COLO829 (cell line): ENCODE measurements around the gene PKP3.
"Not testable (repeated sequence)": the region's sequence is repeated elsewhere in the genome, so short reads cannot be mapped to it uniquely, and the experiment has no call there.

Experiments used
- DNase-seq: peaks from one replicate; pipeline ENCODE4 v3.0.0; 2012; ENCODE audit warnings: low spot score

The PKP3 gene

DNA sequence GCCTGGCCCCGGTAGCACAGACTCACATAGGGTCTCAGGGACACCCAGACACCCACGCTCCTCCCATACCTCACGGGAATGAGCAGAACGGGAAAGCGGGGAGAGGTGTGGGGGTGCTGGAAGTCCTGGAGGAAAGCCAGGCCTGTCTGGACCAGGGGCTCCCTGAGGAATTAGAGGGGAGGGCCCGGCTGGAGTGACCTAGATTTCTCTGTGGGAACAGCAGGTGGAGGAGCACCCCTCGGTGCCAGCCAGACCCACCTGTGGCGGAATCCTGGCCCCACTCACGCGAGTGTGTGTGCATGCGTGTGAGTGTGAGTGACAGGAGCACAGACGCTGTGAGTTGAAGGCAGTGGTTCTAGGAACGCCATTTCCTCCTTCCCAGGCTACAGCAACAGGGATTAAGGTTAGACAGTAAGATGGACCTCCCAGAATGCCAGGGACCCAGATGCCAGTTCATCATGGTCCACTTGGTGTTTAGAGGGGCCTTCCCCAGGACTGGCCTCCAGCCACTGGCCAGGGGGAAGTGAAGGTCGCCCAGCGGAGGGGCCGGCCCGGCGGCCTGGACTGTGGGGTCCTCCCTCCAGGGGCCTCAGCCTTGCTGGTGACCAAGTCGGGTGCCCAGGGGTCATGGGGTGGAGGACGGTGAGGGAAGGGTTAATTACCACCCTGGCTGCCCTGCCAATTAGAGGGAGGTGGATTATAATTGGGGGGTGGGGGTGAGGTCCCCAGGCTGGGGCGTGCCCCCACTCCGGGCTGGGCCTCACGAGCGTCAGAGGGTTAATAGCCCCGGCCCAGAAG, 1.0 kb downstream of the PKP3 start:
- DNase-seq: no peak

DNA sequence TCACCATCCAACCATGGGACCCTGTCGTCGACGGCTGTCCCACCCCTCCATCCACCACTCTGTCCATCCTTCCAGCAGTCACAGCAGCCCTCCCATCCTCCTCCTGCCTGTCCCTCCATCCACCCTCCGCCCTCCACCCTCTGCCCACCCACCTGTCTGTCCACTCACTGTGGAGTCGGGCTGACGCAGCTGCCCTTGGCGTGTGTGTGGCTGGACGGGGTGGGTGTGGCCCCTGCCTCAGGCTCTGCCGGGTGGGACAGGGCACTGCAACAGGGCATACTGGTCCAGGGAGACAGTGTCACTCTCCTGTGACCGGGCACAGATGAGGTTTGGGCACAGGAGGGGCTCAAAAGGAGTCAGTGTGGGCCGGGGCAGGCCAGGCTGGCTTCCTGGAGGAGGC, 1.9 kb downstream of the PKP3 start:
- DNase-seq: no peak

DNA sequence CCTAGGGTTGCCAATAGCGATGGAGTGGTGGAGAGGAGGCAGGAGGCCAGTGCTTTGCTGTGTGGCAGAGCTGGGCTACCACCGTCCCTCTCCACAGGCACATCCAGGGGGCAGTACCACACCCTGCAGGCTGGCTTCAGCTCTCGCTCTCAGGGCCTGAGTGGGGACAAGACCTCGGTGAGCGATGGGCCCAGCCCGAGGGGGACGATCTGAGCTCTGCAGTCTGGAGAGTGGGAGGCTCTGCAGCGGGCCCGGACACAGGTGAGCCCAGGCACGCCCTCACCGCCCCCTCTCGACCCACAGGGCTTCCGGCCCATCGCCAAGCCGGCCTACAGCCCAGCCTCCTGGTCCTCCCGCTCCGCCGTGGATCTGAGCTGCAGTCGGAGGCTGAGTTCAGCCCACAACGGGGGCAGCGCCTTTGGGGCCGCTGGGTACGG, 2.5 kb downstream of the PKP3 start:
- DNase-seq: peak; percentile 45

- DNase-seq: peak; percentile 47
These were observed 3.0 kb downstream of the PKP3 start for GRCh38 chr11:396948-397548.

DNA sequence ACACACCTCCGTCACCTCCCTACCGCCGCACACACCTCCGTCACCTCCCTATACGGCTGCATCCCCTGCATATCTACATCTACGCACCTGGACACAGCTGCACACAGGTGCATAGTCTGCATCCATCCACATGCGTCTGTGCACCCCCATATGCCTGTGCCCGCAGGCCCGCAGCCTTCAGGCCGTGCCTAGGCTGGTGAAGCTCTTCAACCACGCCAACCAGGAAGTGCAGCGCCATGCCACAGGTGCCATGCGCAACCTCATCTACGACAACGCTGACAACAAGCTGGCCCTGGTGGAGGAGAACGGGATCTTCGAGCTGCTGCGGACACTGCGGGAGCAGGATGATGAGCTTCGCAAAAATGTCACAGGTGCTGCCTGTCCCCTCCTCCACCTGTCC, 4.8 kb downstream of the PKP3 start:
- peak; percentile 45 for DNase-seq

DNA sequence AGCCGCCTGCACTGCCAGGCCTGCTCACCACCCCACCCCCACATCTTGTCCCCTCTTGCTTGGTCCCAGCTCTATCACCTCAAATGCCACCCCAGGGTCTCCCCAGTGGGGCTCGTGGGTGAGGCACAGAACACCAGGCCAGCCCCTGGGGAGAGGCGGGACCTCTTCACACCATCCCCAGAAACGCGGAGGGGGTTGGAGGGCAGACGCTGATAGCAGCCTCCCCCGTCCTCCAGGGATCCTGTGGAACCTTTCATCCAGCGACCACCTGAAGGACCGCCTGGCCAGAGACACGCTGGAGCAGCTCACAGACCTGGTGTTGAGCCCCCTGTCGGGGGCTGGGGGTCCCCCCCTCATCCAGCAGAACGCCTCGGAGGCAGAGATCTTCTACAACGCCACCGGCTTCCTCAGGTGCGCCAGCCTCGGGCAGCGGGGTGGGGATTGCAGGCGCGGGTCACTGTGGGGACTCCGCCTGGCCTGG, 5.8 kb downstream of the PKP3 start:
- DNase-seq: no peak

- DNase-seq: no peak
These were observed 6.3 kb downstream of the PKP3 start for GRCh38 chr11:400241-400689.

GRCh38 chr11:401196-401595, 7.2 kb downstream of the PKP3 start:
- not testable (repeated sequence) for DNase-seq

DNA sequence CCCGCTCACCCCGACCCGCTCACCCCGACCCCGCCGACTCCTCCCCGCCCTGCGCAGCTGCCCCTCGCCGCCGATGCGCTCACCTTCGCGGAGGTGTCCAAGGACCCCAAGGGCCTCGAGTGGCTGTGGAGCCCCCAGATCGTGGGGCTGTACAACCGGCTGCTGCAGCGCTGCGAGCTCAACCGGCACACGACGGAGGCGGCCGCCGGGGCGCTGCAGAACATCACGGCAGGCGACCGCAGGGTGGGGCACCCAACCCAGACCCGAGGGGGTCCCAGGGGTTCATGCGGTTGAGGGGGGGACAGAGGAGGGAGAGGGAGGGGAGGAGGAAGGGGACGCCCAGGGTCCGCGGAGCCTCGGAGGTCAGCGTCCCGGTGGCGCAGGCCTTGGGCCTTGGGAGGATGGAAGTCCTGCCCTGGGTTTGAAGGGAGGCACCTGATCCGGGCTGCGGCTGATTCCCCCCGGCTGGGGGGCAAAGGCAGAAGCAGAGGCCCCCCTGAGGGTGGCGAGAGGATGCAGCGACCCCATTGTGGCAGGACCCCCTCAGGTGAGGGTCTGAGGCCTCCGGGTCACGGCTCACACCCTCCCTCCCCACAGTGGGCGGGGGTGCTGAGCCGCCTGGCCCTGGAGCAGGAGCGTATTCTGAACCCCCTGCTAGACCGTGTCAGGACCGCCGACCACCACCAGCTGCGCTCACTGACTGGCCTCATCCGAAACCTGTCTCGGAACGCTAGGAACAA, 9.2 kb downstream of the PKP3 start:
- DNase-seq: no peak

DNA sequence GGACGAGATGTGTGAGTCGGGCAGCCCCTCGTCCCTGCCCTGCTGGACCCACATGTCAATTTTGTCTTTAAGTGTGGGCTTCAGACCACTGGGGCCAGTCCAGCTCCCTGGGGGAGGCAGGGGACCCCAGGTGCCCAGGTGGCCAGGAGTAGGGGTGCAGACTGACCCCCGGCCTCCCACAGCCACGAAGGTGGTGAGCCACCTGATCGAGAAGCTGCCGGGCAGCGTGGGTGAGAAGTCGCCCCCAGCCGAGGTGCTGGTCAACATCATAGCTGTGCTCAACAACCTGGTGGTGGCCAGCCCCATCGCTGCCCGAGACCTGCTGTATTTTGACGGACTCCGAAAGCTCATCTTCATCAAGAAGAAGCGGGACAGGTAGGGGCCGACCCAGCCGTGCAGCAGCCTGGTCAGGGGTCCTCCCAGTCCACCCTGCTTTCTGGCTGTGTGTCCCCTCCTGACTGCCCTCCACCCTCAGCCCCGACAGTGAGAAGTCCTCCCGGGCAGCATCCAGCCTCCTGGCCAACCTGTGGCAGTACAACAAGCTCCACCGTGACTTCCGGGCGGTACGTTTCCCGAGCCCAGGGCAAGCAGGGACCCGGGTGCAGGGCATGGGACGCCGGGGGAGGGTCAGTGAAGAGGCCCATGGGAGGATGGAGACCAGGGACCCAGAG, 9.9 kb downstream of the PKP3 start:
- no peak for DNase-seq

GRCh38 chr11:404551-405264, 10.7 kb downstream of the PKP3 start:
- no peak for DNase-seq

DNA sequence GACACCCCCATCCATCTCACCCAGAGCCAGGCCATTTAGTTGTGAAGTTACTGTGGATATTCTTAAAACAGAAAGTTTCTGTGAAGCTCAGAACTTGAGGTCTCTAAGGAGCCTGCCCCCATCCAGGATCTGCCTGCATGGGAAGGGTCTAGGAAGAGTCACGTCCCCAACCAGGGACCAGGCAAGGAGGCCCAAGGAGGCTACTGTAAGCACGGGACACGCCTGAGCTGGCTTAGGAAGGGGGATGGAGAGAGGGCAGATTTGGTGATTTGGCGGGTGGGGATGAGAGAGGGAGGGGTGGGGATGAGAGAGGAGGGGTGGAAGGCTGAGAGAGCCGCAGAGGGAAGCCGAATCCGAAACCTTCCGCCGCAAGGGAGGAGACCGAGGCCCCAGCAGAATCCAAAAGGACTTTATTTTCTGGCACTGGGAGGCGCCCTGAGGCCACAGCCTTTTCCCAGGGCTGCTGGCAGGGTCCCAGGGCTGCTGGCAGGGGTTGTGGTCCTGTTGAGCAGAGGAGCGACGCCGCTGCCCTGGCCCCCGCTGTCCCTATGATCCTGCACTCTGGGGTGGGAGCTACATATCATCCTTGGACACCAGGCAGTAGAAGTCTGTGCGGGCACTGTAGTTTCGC, 11.4 kb downstream of the PKP3 start:
- no peak for DNase-seq

DNA sequence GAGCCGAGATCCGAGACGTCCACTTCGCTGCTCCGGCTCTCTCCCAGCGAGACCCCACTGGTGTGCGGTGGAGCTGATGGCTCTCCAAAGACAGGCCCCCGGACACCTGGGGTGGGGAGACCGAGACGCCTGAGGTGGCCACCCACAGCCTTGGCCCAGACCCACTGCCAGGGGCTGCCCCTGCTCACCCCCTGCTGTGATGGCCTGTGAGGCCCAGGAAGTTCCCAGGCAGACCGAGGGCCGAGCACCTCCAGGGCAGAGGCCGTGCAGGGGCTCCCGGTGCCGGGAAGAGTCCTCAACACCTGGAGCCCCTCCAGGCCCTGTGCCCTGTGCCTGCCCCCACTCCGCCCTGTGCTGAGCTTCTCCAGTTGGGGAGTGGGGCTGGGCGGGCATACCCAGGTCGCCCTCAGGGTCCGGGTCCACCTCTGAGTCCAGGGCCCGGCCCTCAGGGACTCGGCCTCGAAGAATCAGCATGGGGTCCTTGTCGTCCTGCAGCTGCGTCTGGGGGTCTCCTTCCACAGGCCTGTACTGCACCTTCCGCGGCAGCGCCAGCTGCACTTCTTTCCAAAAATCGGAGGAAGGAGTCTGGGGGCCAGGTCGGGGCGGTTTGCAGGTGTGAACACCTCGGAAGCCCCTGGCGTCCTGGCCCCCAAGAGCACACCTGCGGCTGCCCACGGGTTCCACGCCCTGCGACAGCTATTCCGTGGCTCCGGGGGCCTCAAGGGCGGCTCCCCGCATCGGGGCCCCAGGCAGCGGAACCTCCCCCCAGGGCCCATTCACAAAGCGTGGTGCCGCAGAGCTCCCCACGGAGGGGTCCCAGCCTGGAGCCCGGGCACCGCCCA, 12.2 kb downstream of the PKP3 start:
- no peak for DNase-seq

DNA sequence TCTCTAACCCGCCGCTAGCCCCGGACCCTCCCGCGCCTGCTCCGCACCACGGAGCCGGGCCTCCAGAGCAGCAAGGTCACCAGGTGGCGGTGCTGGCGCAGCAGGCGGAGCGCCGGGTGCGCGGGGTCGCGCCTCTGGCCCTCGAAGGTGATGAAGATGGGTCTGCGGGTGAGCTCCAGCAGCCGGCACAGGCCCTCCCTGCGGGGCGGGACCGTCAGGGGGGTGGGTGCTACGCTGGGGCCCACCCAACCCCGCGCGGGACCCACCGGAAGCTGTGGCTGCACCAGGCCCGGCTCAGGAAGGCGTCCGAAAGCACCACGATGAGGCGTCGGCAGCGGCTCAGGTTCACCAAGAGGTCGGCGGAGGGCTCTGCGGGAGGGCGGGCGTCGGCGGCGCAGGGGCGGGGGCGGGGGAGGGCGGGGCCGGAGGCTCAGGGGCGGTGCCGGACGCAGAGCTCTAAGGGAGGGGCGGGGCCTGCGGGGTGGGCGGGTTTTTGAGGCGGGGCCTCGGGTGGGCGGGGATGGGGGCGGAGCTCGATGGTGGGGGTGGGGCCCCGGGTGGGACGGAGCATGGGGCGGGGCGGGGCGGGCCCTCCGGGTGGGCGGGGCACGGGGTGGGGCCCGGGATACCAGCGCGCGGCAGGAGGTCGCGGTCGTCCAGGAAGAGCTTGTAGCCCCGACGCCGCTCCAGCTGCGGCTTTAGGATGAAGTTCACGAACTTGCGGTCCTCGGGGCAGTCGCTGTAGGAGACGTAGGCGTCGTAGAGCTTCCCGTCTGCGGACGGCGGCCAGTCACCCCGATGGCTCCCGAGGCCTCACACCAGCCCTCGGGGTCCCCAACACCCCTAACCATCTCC, 13.0 kb downstream of the PKP3 start:
- DNase-seq: peak; percentile 72

DNA sequence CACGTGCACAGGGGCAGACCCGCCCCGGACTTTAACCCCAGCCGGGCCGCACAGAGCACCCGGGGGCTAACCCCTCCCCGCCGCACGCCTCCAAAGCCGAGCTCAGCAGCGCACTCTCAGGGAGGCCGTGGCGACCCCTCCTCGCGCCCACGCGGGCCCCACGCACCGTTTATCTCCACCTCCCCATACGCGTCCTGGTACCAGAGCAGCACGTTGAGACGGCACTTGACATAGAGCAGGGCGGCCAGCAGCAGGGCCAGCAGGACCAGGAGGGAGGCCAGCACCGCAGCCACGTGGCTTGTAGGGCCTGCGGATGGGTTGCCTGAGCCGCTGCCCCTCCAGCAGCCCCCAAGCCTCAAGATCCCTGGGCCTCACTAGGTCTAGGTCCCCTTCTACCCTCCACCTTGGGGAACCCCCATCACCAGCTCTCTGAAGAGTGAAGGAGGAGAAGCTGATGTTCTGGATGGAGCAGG, 13.7 kb downstream of the PKP3 start:
- DNase-seq: no peak

DNA sequence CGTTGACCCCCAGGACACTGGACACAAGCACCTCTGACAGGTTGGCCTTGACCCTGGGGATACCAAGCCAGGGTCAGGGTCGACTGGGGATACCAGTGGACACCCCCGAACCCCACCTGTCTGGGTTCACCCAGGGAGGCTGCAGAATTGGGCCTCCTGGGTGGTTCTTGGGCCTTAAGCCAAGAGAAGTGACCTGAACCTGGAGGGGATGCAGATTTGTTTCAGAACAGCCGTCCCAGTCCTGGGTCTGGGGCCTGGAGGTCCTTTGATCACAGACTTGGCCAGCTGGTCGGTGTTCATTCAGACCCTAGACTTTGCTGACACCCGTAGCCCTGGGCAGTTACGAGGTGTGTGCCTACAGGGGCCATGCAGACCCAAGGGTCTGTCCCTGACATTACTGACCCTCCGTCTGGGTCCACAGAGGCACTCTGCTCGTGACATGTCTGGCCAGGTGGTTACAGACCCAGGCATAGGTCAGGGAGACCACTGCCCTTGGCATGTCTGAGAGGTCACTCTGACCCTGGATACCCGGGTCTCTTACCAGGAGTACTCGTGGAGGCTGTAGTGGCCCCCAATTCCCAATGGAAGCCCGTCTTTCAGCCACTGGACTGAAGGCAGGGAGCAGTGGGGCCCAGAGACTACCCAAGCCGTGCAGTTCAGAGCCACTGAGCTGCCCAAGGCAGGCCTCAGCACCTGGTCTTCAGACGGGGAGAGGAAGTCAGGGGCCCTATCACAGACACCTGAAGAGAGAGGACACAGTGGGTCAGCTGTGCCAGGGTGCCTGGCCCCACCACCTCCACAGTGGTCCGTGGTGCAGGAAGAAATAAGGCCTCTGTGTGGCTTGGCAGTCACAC, 14.4 kb downstream of the PKP3 start:
- DNase-seq: no peak

GRCh38 chr11:409008-409599, 15.1 kb downstream of the PKP3 start:
- DNase-seq: no peak
